Epithelial cell of prostate (primary cell): ENCODE results near the gene TBPL1.
"Not testable (repeated sequence)": the region's sequence is repeated elsewhere in the genome, so short reads cannot be mapped to it uniquely, and the experiment has no call there.

Source experiments
- DNase-seq: peaks from one replicate; pipeline ENCODE4 v3.0.0-alpha.2; 2011; ENCODE audit warnings: low read depth, low spot score
- H3K27ac ChIP-seq: fragments of 450-650 bp; 2 replicates; pipeline ENCODE4 v1.5.1; 2017; ENCODE audit warnings: mild to moderate bottlenecking

TBPL1 gene

GRCh38 chr6:133951881-133952814 is 876 bp upstream of the TBPL1 start:
- H3K27ac ChIP-seq, result peak overlapping the region; percentile 68
- DNase-seq, result no peak

- no peak for DNase-seq
- no peak overlapping the region for H3K27ac ChIP-seq
Observed at GRCh38 chr6:133953634-133954415, 801 bp downstream of the TBPL1 start.

GRCh38 chr6:133954657-133955576 is 1.9 kb downstream of the TBPL1 start:
- H3K27ac ChIP-seq, result no peak overlapping the region
- DNase-seq, result no peak

- DNase-seq, result no peak
- H3K27ac ChIP-seq, result no peak overlapping the region
Observed at GRCh38 chr6:133955582-133956415, 2.8 kb downstream of the TBPL1 start.

GRCh38 chr6:133956416-133957049 is 3.5 kb downstream of the TBPL1 start:
- H3K27ac ChIP-seq, result no peak overlapping the region
- no peak for DNase-seq

GRCh38 chr6:133957227-133957626 is 4.2 kb downstream of the TBPL1 start:
- H3K27ac ChIP-seq, result no peak overlapping the region

GRCh38 chr6:133957780-133958242 is 4.8 kb downstream of the TBPL1 start:
- H3K27ac ChIP-seq, result no peak overlapping the region
- no peak for DNase-seq

More at GRCh38 chr6:133957227-133957626, 4.2 kb downstream of the TBPL1 start:
- DNase-seq, result no peak

GRCh38 chr6:133958791-133959190 is 5.8 kb downstream of the TBPL1 start:
- no peak overlapping the region for H3K27ac ChIP-seq
- DNase-seq, result no peak

GRCh38 chr6:133959667-133960368 is 6.8 kb downstream of the TBPL1 start:
- H3K27ac ChIP-seq, result no peak overlapping the region
- no peak for DNase-seq

- DNase-seq, result no peak
- H3K27ac ChIP-seq, result no peak overlapping the region
Observed at GRCh38 chr6:133961831-133962230, 8.8 kb downstream of the TBPL1 start.

GRCh38 chr6:133964052-133964451 is 11.0 kb downstream of the TBPL1 start:
- no peak overlapping the region for H3K27ac ChIP-seq
- DNase-seq, result peak; percentile 50

GRCh38 chr6:133964702-133965101 is 11.7 kb downstream of the TBPL1 start:
- no peak for DNase-seq
- H3K27ac ChIP-seq, result no peak overlapping the region

GRCh38 chr6:133965817-133966360 is 12.9 kb downstream of the TBPL1 start:
- H3K27ac ChIP-seq, result no peak overlapping the region
- no peak for DNase-seq

- DNase-seq, result no peak
- no peak overlapping the region for H3K27ac ChIP-seq
Observed at GRCh38 chr6:133966654-133967329, 13.8 kb downstream of the TBPL1 start.

GRCh38 chr6:133967347-133967746 is 14.3 kb downstream of the TBPL1 start:
- DNase-seq, result no peak
- H3K27ac ChIP-seq, result no peak overlapping the region

- DNase-seq, H3K27ac ChIP-seq: not testable (repeated sequence)
Observed at GRCh38 chr6:133967835-133968234, 14.8 kb downstream of the TBPL1 start.

- H3K27ac ChIP-seq, result no peak overlapping the region
- no peak for DNase-seq
Observed at GRCh38 chr6:133969285-133969920, 16.4 kb downstream of the TBPL1 start.
